ENCODE results near the gene LRRC3. TPM values are rescaled to one million over a fixed set of nuclear protein-coding genes. Genes with fewer than 3 reads are reported as not detected.

The LRRC3 gene
- total and polyA plus RNA-seq, 2 of the 8 experiments (the other 6 are each of a cell fraction or from before 2014, with no cell fraction given), result 3.1 to 5.4 TPM

DNA sequence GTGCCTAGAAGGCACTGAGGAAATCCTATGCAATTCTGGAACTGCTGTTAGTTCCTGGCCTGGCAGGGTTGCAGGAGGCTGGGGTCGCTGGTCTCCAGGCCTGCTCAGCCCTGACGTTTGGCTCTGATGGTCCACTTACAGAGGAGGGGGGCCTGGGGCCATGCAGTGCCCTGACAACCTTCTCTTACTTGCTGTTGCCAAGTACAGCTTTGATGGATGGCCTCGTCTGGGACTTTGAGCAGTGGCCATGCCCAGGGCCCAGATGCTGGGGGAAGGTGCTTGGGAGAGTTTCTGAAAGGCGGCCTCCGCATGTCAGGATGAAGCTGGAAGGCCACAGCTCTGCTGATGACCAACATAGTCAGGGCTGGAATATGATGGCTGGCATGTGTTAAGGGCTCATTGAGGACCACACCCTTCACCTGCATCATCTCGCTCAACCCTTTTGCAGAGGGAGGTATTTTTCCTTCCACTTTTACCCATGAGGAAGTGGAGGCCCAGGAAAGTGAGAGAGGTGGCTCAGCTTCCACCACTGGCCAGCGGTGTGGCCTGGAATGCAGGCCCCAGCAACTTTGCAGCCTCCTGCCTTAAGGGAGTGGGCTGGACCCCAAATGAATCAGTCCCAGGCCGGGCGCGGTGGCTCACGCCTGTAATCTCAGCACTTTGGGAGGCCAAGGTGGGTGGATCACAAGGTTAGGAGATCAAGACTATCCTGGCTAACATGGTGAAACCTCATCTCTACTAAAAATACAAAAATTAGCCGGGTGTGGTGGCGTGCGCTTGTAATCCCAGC, 34.7 kb upstream of the LRRC3 start:
- CTCF ChIA-PET (ENCODE audit: partially characterized antibody), result interaction anchor here (1.4 kb wide), 1 partner anchor 21 kb away, joined by 3 read pairs; no protein-coding TSS in a partner anchor

More for the DNA sequence above, 34.7 kb upstream of the LRRC3 start:
- Histone ChIP-seq H3K79me1 (ENCODE audit: low read depth, low read length) (no peaks in the 10 kb centered on the region), H2BK20ac (ENCODE audit: low read length) (no peak overlapping the region), H3K4me2 (ENCODE audit: insufficient read depth in 1 of 2, low read depth in 2 of 2, low read length in 2 of 2) (no peak overlapping the region), H3K18ac (ENCODE audit: extremely low read depth, low read length) (no peak overlapping the region), H3K4me3 (ENCODE audit: extremely low read depth in 1 of 4, insufficient read depth in 2 of 4, low read depth in 3 of 4, low read length in 4 of 4) (no peak overlapping the region), H3K23me2 (ENCODE audit: low read depth, low read length) (peaks cover 10% of the 10 kb centered on the region; the same call in 1 of the 2 replicates), H4K20me1 (replicated peaks in 1 of 2; ENCODE audit: control insufficient read depth in 1 of 2, insufficient read depth in 2 of 2, low read length in 2 of 2) (peaks cover 0 to 6% of the 10 kb centered on the region in 2 experiments), H3K14ac (ENCODE audit: insufficient read length) (no peak overlapping the region), H3K9ac (replicated peaks in 1 of 4; ENCODE audit: extremely low read depth in 1 of 4, low read depth in 3 of 4, low read length in 3 of 4) (no peak overlapping the region), H2AFZ (ENCODE audit: low read length) (no peak overlapping the region), H3K4me1 (replicated peaks in 1 of 4; ENCODE audit: control insufficient read depth in 3 of 4, insufficient read depth in 4 of 4, low read length in 3 of 4) (no peaks in the 10 kb centered on the region; a peak in 2 of 7 replicates), H4K91ac (replicated peaks; ENCODE audit: insufficient read length, low read length) (no peak overlapping the region), H3K27ac (ENCODE audit: low read depth, low read length) (no peak overlapping the region), H2BK5ac (ENCODE audit: low read depth, low read length) (no peak overlapping the region), H3K23ac (ENCODE audit: insufficient read length) (no peak overlapping the region), H3K36me3 (ENCODE audit: control insufficient read depth in 2 of 4, insufficient read depth in 4 of 4, low read length in 3 of 4) (no peaks in the 10 kb centered on the region), H4K8ac (ENCODE audit: extremely low read depth, insufficient read depth, low read length) (peak overlapping the region; percentile 68; the same call in 1 of the 2 replicates), H2BK12ac (ENCODE audit: low read depth, low read length) (no peak overlapping the region), H3K27me3 (replicated peaks in 1 of 4; ENCODE audit: control insufficient read depth in 3 of 4, extremely low read depth in 1 of 4, insufficient read depth in 3 of 4, low read length in 3 of 4) (no peaks in the 10 kb centered on the region), H3K79me2 (ENCODE audit: control insufficient read depth in 1 of 2, insufficient read depth in 2 of 2, low read length in 2 of 2) (no peaks in the 10 kb centered on the region), H2BK15ac (ENCODE audit: low read length) (no peak overlapping the region), H3K4ac (replicated peaks; ENCODE audit: insufficient read length, low read depth, low read length) (no peak overlapping the region), H4K5ac (ENCODE audit: insufficient read length, low read depth, low read length) (no peak overlapping the region), H2AK5ac (ENCODE audit: low read depth, low read length) (no peak overlapping the region), H3K56ac (replicated peaks; ENCODE audit: insufficient read length, low read depth, low read length) (no peak overlapping the region), H2BK120ac (replicated peaks; ENCODE audit: low read depth, low read length) (no peak overlapping the region), H3K9me3 (ENCODE audit: insufficient read depth in 2 of 2, low read depth in 1 of 2, low read length in 1 of 2) (peaks cover 21 to 36% of the 10 kb centered on the region in 2 experiments)
- DNase-seq (ENCODE audit: low read depth in 1 of 2, low spot score in 2 of 2) (no peak), FAIRE-seq (no peak)
- POLR2A ChIA-PET (ENCODE audit: partially characterized antibody), result interaction anchor here (1.2 kb wide), 1 partner anchor 68 kb away, joined by 3 read pairs; no protein-coding TSS in a partner anchor
- 86% methylated on average over 14 of the region's 14 CpGs; no CpG with 5 or more reads in 1 of the 2 experiments for WGBS, 2 experiments (ENCODE audit: extremely low coverage in 1 of 2, insufficient coverage in 1 of 2, insufficient read length in 1 of 2, insufficient replicate concordance in 2 of 2, low coverage in 1 of 2, low lambda C conversion rate in 2 of 2, missing lambda C conversion rate in 1 of 2)
- no peak for TF ChIP-seq CHD1 (IDR thresholded peaks at IDR 0.05; ENCODE audit: low read depth, low read length)

Measured in H1 (cell line).